WI38 (cell line): ENCODE results near the gene MCCC1.

Experiments
- H3K4me3 ChIP-seq: 2 replicates; pipeline ENCODE4 v1.5.1; 2011; ENCODE audit warnings: low read depth, mild to moderate bottlenecking, control low read depth, low read length
- CTCF ChIP-seq: IDR thresholded peaks from 2 replicates; pipeline ENCODE4 v1.5.1; 2012; ENCODE audit warnings: low read depth, mild to moderate bottlenecking, control low read depth, low read length

The MCCC1 gene

GRCh38 chr3:182981038-182981380 lies 118.3 kb downstream of the MCCC1 start:
- no peak for TF ChIP-seq CTCF
- peak overlapping the region; percentile 65 for H3K4me3 ChIP-seq

DNA sequence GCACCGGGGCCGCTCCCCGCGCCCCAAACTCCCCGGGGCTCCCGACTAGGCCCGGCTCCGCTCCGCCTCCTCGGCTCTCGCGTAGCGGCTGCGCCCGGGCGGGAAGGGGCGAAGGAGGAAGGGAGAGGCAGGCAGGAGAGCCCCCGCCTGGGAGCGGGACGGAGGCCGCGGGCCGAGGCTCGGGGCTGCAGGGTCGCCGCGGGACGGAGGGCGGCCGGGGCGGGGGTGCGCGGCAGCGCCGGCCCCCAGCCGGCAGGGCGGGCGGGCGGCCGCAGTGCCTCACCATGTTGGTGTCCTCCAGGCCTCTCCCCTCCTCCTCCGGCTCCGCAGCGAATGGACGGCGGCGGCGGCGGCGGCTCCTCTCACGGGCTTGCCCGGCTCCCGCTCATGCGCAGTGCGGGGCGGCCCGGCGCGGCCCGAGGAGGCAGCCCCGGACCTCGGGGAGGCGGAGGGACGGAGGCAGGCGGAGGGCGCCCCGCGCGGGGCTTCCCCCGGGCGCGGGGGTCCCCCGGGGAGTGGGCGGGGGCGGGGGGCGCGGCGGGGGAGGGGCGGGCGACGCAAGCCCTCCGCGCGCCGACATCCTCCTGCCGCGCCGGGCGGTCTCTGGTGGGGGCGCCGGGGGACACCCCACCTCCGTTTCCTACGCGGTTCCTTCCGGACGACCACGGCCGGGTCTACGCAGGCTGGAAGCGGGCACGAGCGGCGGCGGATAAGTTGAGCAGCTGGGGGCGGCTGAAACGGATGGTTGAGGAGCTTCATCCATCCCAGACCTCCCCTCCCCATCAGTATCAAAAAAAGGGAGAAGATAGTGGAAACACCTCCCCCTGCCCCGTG lies 118.9 kb downstream of the MCCC1 start, which contains the start of gene DCUN1D1:
TSS of gene DCUN1D1 (minus strand) at position 335 of the 834 bp plus-strand sequence. CDS start at position 286, 49 bp downstream.
- TF ChIP-seq CTCF: no peak
- H3K4me3 ChIP-seq: peak within 1 kb of the TSS; percentile 89

- peak overlapping the region; percentile 89 for H3K4me3 ChIP-seq
- TF ChIP-seq CTCF: no peak
Measured at GRCh38 chr3:182979674-182980191, 119.6 kb downstream of the MCCC1 start.

DNA sequence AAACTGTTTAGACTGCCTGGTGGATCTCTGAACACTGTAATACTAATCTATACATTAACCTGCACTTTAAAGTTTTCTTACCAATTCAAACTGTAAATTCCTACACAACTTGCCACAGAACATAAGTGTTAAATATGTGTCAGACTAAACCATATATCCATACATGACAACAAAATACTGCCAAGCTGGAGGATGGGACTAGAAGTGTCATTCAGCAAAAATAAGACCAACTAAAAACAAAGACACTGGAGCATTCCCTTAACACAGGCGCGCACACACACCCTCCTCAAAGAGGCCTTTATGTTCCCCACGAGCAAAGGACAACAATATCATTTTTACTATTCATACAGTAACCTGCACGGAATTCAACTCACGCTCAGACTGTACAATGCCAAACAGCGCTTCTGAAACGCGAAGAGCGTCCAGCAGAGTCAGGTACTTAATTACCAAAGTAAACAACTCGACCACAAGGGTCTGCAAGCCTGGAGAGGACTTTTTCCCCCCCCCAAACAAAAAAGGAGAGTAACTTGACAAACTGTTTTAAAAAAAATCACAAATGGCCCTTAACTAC lies 120.1 kb downstream of the MCCC1 start:
- no peak for TF ChIP-seq CTCF
- peak overlapping the region; percentile 89 for H3K4me3 ChIP-seq

- no peak overlapping the region for H3K4me3 ChIP-seq
Measured at GRCh38 chr3:182978387-182978786, 120.9 kb downstream of the MCCC1 start.

DNA sequence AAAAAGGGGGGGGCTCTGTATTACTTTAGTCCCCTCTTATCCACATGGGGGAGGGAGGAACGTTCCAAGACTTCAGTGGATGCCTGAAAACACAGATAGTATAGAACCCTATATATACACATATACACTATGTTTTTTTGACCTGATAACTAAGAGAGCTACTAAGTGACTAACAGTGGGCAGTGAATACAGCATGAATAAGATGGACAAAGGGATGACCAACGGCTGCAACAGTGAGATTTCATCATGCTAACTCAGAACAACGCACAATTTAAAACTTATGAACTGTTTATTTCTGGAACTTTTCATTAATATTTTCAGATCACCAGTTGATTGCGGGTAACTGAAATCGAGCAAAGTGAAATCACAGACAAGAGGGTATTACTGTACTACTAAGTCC lies 126.2 kb downstream of the MCCC1 start:
- TF ChIP-seq CTCF: no peak
- no peak overlapping the region for H3K4me3 ChIP-seq

More at GRCh38 chr3:182978387-182978786, 120.9 kb downstream of the MCCC1 start:
- TF ChIP-seq CTCF: no peak

DNA sequence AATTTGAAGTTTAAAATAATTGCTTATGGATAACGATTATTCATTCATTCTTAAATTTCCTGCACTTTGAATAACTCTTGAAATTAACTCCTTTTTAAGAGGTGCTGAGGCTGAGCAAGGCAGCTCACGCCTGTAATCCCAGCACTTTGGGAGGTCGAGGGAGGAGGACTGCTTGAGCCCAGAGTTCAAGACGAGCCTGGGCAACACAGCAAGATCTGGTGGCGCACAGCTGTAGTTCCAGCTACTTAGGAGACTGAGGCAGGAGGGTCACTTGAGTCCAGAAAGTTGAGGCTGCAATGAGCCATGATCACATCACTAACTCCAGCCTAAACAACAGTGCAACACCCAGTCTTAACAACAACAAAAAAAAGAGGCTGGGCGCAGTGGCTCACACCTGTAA lies 126.9 kb downstream of the MCCC1 start:
- TF ChIP-seq CTCF: no peak
- no peak overlapping the region for H3K4me3 ChIP-seq
